ENCODE data around the gene IL16.

Gene IL16

GRCh38 chr15:81166636-81167305 is 29.9 kb upstream of the IL16 start:
- Mint-ChIP-seq H3K9me3 (no peaks in the 10 kb centered on the region), H3K27ac (no peak overlapping the region), H3K36me3 (no peaks in the 10 kb centered on the region), H3K4me1 (peaks cover 29% of the 10 kb centered on the region), H3K27me3 (no peaks in the 10 kb centered on the region), H3K4me3 (no peak overlapping the region)

GRCh38 chr15:81168131-81168526 is 28.6 kb upstream of the IL16 start:
- peaks cover 20% of the 10 kb centered on the region for H3K4me1 Mint-ChIP-seq
- H3K4me3 Mint-ChIP-seq, result no peak overlapping the region
- H3K36me3 Mint-ChIP-seq, result no peaks in the 10 kb centered on the region
- H3K27ac Mint-ChIP-seq, result no peak overlapping the region
- H3K27me3 Mint-ChIP-seq, result no peaks in the 10 kb centered on the region
- H3K9me3 Mint-ChIP-seq, result no peaks in the 10 kb centered on the region

- Mint-ChIP-seq H3K27ac (no peak overlapping the region), H3K36me3 (no peaks in the 10 kb centered on the region), H3K4me3 (no peak overlapping the region), H3K27me3 (no peaks in the 10 kb centered on the region), H3K9me3 (no peaks in the 10 kb centered on the region), H3K4me1 (peaks cover 20% of the 10 kb centered on the region)
These were observed 28.0 kb upstream of the IL16 start for GRCh38 chr15:81168644-81169043.

GRCh38 chr15:81170511-81170910 is 26.2 kb upstream of the IL16 start:
- Mint-ChIP-seq H3K27me3 (no peaks in the 10 kb centered on the region), H3K4me3 (no peak overlapping the region), H3K4me1 (peaks cover 14% of the 10 kb centered on the region), H3K27ac (no peak overlapping the region), H3K9me3 (no peaks in the 10 kb centered on the region), H3K36me3 (no peaks in the 10 kb centered on the region)

GRCh38 chr15:81171286-81171685 is 25.4 kb upstream of the IL16 start:
- Mint-ChIP-seq H3K27ac (no peak overlapping the region), H3K9me3 (no peaks in the 10 kb centered on the region), H3K27me3 (no peaks in the 10 kb centered on the region), H3K4me1 (peaks cover 14% of the 10 kb centered on the region), H3K4me3 (no peak overlapping the region), H3K36me3 (no peaks in the 10 kb centered on the region)

- Mint-ChIP-seq H3K36me3 (no peaks in the 10 kb centered on the region), H3K9me3 (no peaks in the 10 kb centered on the region), H3K27me3 (no peaks in the 10 kb centered on the region), H3K4me1 (no peaks in the 10 kb centered on the region), H3K27ac (no peak overlapping the region), H3K4me3 (no peak overlapping the region)
These were observed 22.4 kb upstream of the IL16 start for GRCh38 chr15:81174125-81174791.

GRCh38 chr15:81174792-81175327 is 21.8 kb upstream of the IL16 start:
- Mint-ChIP-seq H3K9me3 (no peaks in the 10 kb centered on the region), H3K4me1 (no peaks in the 10 kb centered on the region), H3K27me3 (peaks cover 1% of the 10 kb centered on the region), H3K4me3 (no peak overlapping the region), H3K27ac (no peak overlapping the region), H3K36me3 (no peaks in the 10 kb centered on the region)

GRCh38 chr15:81175496-81175895 is 21.2 kb upstream of the IL16 start:
- no peaks in the 10 kb centered on the region for H3K4me1 Mint-ChIP-seq
- no peak overlapping the region for H3K27ac Mint-ChIP-seq
- no peaks in the 10 kb centered on the region for H3K9me3 Mint-ChIP-seq
- H3K36me3 Mint-ChIP-seq, result no peaks in the 10 kb centered on the region
- no peak overlapping the region for H3K4me3 Mint-ChIP-seq
- peaks cover 1% of the 10 kb centered on the region for H3K27me3 Mint-ChIP-seq

- Mint-ChIP-seq H3K9me3 (no peaks in the 10 kb centered on the region), H3K4me1 (no peaks in the 10 kb centered on the region), H3K27ac (no peak overlapping the region), H3K36me3 (no peaks in the 10 kb centered on the region), H3K27me3 (peaks cover 4% of the 10 kb centered on the region), H3K4me3 (no peak overlapping the region)
These were observed 20.3 kb upstream of the IL16 start for GRCh38 chr15:81176291-81176893.

- H3K9me3 Mint-ChIP-seq, result no peaks in the 10 kb centered on the region
- H3K4me3 Mint-ChIP-seq, result no peak overlapping the region
- peaks cover 16% of the 10 kb centered on the region for H3K27me3 Mint-ChIP-seq
- H3K4me1 Mint-ChIP-seq, result no peaks in the 10 kb centered on the region
- no peaks in the 10 kb centered on the region for H3K36me3 Mint-ChIP-seq
- H3K27ac Mint-ChIP-seq, result no peak overlapping the region
These were observed 18.3 kb upstream of the IL16 start for GRCh38 chr15:81178365-81178764.

- Mint-ChIP-seq H3K9me3 (no peaks in the 10 kb centered on the region), H3K4me1 (peaks cover 3% of the 10 kb centered on the region), H3K27ac (no peak overlapping the region), H3K27me3 (peaks cover 22% of the 10 kb centered on the region), H3K4me3 (no peak overlapping the region), H3K36me3 (no peaks in the 10 kb centered on the region)
These were observed 15.5 kb upstream of the IL16 start for GRCh38 chr15:81181220-81181619.

GRCh38 chr15:81182031-81182755 is 14.5 kb upstream of the IL16 start:
- H3K27me3 Mint-ChIP-seq, result peaks cover 22% of the 10 kb centered on the region
- H3K36me3 Mint-ChIP-seq, result no peaks in the 10 kb centered on the region
- H3K9me3 Mint-ChIP-seq, result no peaks in the 10 kb centered on the region
- no peak overlapping the region for H3K4me3 Mint-ChIP-seq
- H3K27ac Mint-ChIP-seq, result no peak overlapping the region
- peaks cover 3% of the 10 kb centered on the region for H3K4me1 Mint-ChIP-seq

GRCh38 chr15:81182756-81183438 is 13.8 kb upstream of the IL16 start:
- H3K4me1 Mint-ChIP-seq, result peaks cover 3% of the 10 kb centered on the region
- H3K27ac Mint-ChIP-seq, result no peak overlapping the region
- no peaks in the 10 kb centered on the region for H3K36me3 Mint-ChIP-seq
- H3K4me3 Mint-ChIP-seq, result no peak overlapping the region
- peaks cover 22% of the 10 kb centered on the region for H3K27me3 Mint-ChIP-seq
- no peaks in the 10 kb centered on the region for H3K9me3 Mint-ChIP-seq

- Mint-ChIP-seq H3K9me3 (no peaks in the 10 kb centered on the region), H3K27ac (no peak overlapping the region), H3K27me3 (peaks cover 22% of the 10 kb centered on the region), H3K36me3 (no peaks in the 10 kb centered on the region), H3K4me1 (peaks cover 3% of the 10 kb centered on the region), H3K4me3 (no peak overlapping the region)
These were observed 13.3 kb upstream of the IL16 start for GRCh38 chr15:81183439-81183775.

- Mint-ChIP-seq H3K4me1 (peaks cover 3% of the 10 kb centered on the region), H3K36me3 (no peaks in the 10 kb centered on the region), H3K9me3 (no peaks in the 10 kb centered on the region), H3K27ac (no peak overlapping the region), H3K4me3 (no peak overlapping the region), H3K27me3 (peaks cover 22% of the 10 kb centered on the region)
These were observed 12.5 kb upstream of the IL16 start for GRCh38 chr15:81184188-81184587.

Measured in activated naive CD4-positive, alpha-beta T cell treated with anti-CD3 and anti-CD28 coated beads, Interleukin-2, amount 50 U/mL, for 24 hours (primary cell).